NCI-H446 (cell line): ENCODE data around the gene SNX25.
"Not testable (repeated sequence)": the region's sequence is repeated elsewhere in the genome, so short reads cannot be mapped to it uniquely, and the experiment has no call there.

Experiments
- DNase-seq, 2 experiments: peaks; one replicate each; lab custom pipeline; 2025; lab: John Stamatoyannopoulos, UW

Gene SNX25

DNA sequence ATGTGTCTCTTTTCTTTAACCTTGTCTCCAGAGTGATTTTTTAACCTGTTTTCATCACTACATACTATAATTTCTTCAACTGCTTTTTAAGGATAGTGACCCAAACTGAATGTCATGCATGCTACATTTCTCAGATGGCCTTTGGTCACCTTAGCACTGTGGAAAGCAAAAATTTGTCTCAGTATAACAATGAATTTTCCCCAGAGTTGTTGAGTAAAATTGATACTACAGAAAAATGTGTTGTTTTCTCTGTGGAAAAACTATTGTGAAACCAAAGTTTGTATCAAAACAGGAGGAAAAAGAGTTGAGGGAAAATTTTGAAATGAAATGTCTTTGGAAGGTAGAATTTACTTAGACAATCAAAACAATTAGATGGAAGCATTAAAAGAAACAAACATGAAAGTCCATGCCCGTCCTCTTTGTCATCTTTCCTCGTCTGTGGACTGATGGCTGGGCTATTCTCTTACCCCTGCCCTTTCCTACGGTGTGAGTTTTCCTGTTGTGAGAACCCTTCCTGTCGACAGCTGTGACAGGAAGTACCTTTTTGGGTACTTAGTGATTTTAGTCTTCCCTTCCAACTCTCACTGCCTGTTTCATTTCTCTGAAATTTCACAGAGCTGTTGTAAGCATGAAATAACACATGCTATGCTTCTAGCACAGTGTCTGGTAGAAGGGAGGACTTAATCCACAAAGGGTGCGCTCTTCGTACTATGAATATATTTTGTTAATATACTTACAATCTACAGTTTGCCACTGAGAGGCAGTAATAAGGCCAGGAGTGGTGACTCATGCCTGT is 135.5 kb downstream of the SNX25 start:
- DNase-seq, result no peak

GRCh38 chr4:185346975-185347601 is 137.7 kb downstream of the SNX25 start:
- DNase-seq, result no peak

DNA sequence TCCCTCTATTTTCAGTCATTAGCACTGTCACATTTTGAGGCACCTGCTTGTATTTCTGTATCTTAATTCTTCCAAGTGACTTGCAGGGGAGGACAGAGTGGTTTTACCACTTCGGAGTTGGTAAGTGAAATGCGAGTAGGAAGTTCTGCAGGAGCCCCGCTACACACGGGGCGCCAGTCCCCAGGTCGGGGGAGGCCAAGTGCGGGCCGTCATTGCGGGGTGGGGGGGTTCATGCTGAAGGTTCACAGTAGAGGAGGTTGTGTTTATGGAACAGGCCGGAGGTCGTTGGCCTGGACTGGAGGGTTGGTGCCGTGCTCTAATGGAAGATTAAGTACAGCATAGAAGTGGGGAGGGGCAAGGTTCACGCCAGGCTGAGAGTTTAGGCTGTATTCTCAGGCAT is 142.3 kb downstream of the SNX25 start:
- no peak for DNase-seq

DNA sequence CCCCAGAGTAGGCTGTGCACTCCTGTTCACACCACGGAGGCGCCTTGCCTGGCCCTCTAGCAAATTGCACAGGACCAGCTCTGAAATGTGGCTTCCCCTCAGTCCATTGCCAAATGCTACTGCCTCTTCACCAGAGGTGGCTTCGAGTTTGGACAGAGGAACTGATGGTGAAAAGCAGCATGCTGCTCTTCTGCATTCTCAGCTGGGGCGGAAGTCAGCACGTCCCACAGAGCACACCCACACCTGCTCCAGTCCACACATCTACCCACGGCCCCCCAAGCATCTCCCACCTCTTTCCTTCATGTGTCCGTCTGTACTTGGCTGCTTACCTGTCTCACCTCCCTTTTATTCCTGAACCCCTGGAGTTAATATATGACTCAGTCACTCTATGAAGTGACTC is 142.8 kb downstream of the SNX25 start:
- no peak for DNase-seq

DNA sequence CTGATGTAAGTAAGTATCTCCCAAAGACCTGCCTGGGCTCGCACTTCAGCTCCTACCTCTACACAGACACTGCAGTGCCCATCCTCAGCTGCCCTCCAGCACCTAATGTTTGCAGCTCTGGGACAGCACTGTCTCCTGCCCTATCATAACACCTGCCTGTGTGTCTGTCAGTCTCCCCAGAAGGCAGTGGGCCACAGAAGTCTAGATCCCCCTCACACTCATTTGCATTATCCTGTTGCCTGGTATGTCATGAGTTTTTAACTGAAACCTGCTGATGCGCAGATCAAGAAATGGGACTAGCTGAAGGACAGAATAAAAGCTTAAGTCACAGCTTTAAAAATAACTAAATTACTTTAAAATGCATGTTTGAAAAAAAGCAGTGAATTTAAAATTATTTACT is 143.3 kb downstream of the SNX25 start:
- DNase-seq, result no peak

DNA sequence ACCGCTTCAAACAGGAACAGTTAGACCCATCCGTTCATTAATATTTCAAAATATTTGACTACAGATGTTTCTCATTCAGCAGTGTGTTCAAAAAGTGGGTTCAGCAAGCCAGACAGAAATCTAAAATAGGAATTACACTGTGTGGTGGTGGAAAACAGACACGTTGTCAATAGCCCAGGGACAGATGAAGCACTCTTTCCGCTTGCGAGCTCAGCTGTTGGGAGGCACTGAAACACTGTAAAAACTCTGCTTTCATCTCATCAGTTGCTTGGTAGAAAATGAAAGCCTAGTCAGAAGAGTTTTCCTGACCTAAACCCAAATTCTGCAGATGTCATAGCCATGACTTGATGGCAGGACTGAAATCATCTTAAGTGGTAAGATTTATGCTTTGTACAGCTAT is 147.8 kb downstream of the SNX25 start:
- DNase-seq, result no peak

GRCh38 chr4:185357733-185358440 is 148.5 kb downstream of the SNX25 start:
- no peak for DNase-seq

- no peak for DNase-seq
Observed at GRCh38 chr4:185358514-185358913, 149.1 kb downstream of the SNX25 start.

DNA sequence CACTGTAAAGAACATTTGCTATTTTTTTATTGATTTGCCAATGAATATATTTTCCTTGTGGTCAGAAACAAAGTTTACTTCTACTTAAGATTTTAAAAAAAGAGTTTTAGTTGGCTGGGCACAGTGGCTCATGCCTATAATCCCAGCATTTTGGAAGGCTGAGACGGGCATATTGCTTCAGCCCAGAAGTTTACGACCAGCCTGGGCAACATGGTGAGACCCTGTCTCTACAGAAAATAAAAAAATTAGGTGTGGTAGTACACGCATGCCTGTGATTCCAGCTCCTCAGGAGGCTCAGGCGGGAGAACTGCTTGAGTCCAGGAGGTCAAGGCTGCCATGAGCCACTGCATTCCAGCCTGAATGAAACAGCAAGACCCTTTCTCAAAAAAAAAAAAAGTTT is 149.6 kb downstream of the SNX25 start:
- DNase-seq, result no peak

DNA sequence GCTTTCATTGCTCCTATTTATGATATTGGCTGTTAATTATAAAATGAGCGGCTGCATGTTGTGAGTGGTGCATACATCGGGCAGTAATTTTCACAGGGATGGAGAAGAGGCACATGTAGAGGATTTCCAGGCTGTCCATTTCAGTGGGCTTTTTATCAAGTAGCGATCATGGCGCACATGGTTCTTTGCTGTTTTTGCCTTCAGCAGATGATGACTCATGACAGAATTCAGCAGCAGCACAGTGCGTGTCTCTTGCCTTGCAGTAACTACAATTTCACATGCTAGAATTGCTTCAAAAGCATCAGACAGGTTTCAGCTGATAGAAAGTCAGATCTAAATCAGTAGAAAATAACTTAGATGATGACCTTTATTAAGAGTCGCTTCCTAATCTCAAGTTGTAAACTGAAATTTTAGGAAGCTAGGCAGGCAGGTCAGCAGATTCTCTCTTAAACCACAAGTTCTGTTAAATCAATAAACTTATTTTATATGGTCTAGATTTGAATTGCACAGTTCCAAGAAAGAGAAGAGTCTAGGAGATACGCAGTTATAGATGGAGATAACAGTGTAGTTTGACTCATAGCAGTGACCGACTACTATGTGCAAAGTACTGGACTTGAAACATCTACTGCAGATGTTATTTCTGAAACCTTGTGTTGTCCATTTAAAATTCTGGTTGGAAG is 150.5 kb downstream of the SNX25 start:
- DNase-seq, result no peak

- DNase-seq, result no peak
Observed at GRCh38 chr4:185361872-185362271, 152.5 kb downstream of the SNX25 start.

DNA sequence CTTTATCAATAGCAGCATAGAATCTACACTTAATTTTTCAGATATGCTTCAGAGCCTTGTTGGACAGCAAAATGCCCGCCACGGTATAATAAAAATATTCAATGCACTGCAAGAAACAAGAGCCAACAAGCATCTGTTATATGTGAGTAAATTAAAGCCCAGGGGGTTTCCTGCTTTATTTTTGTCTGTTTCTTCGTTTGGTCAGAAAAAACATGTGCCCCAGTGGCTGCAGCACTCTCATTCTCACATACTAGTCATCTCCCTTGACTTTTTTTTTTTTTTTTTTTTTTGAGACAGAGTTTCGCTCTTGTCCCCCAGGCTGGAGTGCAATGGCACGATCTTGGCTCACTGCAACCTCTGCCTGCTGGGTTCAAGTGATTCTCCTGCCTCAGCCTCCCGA is 153.2 kb downstream of the SNX25 start:
- DNase-seq, result not testable (repeated sequence)

- DNase-seq, result no peak
Observed at GRCh38 chr4:185363251-185363650, 153.9 kb downstream of the SNX25 start.

GRCh38 chr4:185364886-185365285 is 155.5 kb downstream of the SNX25 start:
- no peak for DNase-seq

DNA sequence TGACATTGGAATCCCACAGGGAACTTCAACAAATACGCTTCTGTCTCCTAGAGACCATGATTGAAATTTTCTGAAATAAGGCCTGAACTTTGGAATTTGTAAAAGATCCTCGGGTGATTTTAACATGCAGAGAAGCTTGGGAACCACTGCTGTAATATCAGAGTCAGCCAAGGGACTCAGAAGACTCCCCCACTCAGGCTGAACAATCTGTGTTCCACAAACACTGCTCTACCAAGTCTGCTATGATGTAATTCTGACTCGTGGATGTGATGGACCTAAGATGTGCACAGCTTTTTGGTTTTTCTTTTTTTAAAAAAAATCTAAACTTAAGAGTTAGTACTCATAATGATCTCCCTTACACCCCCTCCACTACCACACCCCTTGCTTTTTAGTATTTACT is 160.3 kb downstream of the SNX25 start:
- no peak for DNase-seq

- DNase-seq, result no peak
Observed at GRCh38 chr4:185370268-185370949, 161.0 kb downstream of the SNX25 start.

DNA sequence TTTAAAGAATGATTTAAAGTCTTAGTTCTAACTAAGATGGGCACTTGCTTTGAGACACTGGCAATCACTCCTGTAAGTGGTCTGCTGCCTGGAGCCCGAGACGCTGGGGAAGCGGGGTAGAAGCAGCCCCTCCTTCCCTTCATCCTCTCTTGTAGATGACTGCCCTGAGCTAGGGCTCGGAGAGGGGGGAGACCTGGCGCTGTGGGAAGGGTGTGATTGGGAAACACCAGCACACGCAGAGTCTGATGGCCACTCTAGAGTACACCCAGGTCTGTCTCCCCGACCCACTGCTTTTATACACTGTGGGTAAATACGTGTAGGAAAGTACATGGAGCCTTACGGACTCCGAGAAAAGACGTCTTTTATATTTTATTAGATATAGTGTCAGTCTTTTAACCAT is 162.3 kb downstream of the SNX25 start:
- DNase-seq, result no peak

DNA sequence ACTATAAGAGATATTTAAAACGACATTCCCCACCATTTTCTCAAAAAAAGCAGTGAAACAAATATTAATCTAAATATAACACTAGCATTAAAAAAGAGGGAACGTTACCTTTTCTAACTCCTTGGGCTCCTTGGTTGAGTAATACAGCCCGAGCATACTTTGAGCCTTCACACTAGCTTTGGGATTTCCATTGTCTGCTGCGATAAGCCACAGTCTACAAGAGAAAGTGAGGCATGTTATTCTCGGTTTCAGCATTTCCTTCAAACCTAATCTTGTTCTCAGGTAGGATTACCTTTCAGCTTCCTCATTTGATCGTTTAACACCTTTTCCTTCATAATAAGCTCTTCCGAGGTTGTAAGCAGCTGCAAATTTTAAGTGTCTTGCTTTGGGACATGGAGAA is 164.6 kb downstream of the SNX25 start:
- DNase-seq, result no peak

- DNase-seq, result no peak
Observed at GRCh38 chr4:185374573-185374972, 165.2 kb downstream of the SNX25 start.

GRCh38 chr4:185378264-185378663 is 168.9 kb downstream of the SNX25 start:
- no peak for DNase-seq

GRCh38 chr4:185379326-185380295 is 170.2 kb downstream of the SNX25 start:
- DNase-seq, result no peak
